Motor neuron (in vitro differentiated cells): Measurements from ENCODE around the gene TIMM13. TPM values are rescaled to one million over a fixed set of nuclear protein-coding genes. Genes with fewer than 3 reads are reported as not detected.
"Not testable (repeated sequence)": the region's sequence is repeated elsewhere in the genome, so short reads cannot be mapped to it uniquely, and the experiment has no call there.

Source experiments
- ATAC-seq, 8 experiments: fragments of 200-7000 bp; cut with Tn5 transposase; replicated peaks in 6 of 8; 2 replicates each; pipeline ENCODE4 v1.8.0; 2021; ENCODE audit warnings: mild to moderate bottlenecking in 8 of 8, moderate library complexity in 8 of 8
- H3K27ac ChIP-seq, 2 donors: fragments of 250-450 bp; sonication (Bioruptor Pico); 2 replicates each; pipeline ENCODE4 v1.9.0; 2021; ENCODE audit warnings: antibody characterized with exemption in 2 of 2, mild to moderate bottlenecking in 2 of 2, moderate library complexity in 1 of 2
- H3K4me1 ChIP-seq, 2 donors: fragments of 250-450 bp; sonication (Bioruptor Pico); replicated peaks in 1 of 2; 2 replicates each; pipeline ENCODE4 v1.6.1; 2021; ENCODE audit warnings: antibody characterized with exemption in 2 of 2, mild to moderate bottlenecking in 2 of 2, moderate library complexity in 1 of 2
- H3K4me3 ChIP-seq, 5 donors: fragments of 250-450 bp; sonication (Bioruptor Pico); 2 replicates each; pipeline ENCODE4 v1.9.0; 2021; ENCODE audit warnings: antibody characterized with exemption in 5 of 5, mild to moderate bottlenecking in 5 of 5, moderate library complexity in 4 of 5
- WGBS, 10 experiments: fragments of 450-650 bp; shearing (Covaris generic); methylation state at CpG; one replicate each; pipeline ENCODE4 v1.0.0; 2022; 5-methylcytosine and 5-hydroxymethylcytosine counted together
- in situ Hi-C, 9 experiments: fragments of 400-800 bp; cut with MboI; loops; one replicate each; pipeline ENCODE4 v1.15.0; 2021; ENCODE audit warnings: low sequenced_read_pairs in 9 of 9, low pct_unique_long_range_greater_than_20kb in 2 of 9; ENCODE audit not compliant: unreplicated experiment in 9 of 9
- total RNA-seq, 8 experiments: library from RNA; unstranded; fragments of 300-600 nt; gene quantifications; 2 replicates each; pipeline versions ENCODE4 v1.2.3 to v1.2.4, GENCODE V29; 2022

Gene TIMM13
- total RNA-seq, 8 experiments from 2014 or later: 51.8 to 145 (median 85.3) TPM

DNA sequence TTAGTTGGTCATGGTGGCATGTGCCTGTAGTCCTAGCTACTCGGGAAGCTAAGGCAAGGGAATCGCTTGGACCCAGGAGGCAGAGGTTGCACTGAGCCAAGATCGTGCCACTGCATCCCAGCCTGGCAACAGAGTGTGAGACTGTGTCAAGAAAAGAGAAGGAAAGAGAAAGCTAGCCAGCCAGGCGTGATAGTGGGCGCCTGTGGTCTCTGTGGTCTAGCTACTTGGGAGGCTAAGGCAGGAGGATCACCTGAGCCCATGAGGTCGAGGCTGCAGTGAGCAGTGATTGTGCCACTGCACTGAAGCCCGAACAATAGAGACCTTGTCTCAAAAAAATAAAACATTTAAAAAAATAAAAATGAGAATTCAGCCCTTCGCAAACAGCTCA is 33.3 kb downstream of the TIMM13 start:
- in situ Hi-C loops: loop anchor here in 2 of 9 experiments (25.0 kb wide), 1 partner anchor 107 kb away; the partner anchor contains the start of gene PEAK3 (in 2 of the 2)
- WGBS, 10 experiments: 60 to 100% (median 85%) methylated on average over 1 to 8 of the region's 8 CpGs; no CpG with 5 or more reads in 2 of the 10 experiments
- H3K27ac ChIP-seq: no peak overlapping the region

GRCh38 chr19:2392899-2393298 is 34.5 kb downstream of the TIMM13 start:
- in situ Hi-C loops: loop anchor here in 2 of 9 experiments (25.0 kb wide), 1 partner anchor 106 kb away; the partner anchor contains the start of gene PEAK3 (in 2 of the 2)
- WGBS, 10 experiments: 20 to 80% (median 65%) methylated on average over 1 to 8 of the region's 8 CpGs; no CpG with 5 or more reads in 2 of the 10 experiments
- not testable (repeated sequence) for ATAC-seq, H3K4me3 ChIP-seq, H3K27ac ChIP-seq, H3K4me1 ChIP-seq

More for the DNA sequence above, 33.3 kb downstream of the TIMM13 start:
- ATAC-seq: no peak
- Histone ChIP-seq H3K4me1 (no peaks in the 10 kb centered on the region), H3K4me3 (no peak overlapping the region)

DNA sequence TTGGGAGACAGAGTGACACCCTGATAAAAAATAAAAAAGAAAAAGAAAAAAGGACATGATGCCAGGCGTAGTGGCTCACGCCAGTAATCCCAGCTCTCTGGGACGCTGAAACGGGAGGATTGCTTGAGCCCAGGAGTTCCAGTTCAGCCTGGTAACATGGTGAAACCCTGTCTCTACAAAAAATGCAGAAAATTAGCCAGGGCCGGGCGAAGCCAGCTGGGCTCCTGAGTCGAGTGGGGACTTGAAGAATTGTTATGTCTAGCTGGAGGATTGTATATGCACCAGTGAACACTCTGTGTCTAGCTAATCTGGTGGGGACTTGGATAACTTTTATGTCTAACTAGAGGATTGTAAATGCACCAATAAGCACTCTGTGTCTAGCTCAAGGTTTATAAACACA is 35.0 kb downstream of the TIMM13 start:
- H3K4me1 ChIP-seq: peaks cover 0 to 5% of the 10 kb centered on the region in 2 donors
- H3K4me3 ChIP-seq: no peak overlapping the region
- in situ Hi-C loops: loop anchor here in 2 of 9 experiments (25.0 kb wide), 1 partner anchor 105 kb away; the partner anchor contains the start of gene PEAK3 (in 2 of the 2)
- peak in 1 of 8 experiments; percentile 19 for ATAC-seq
- no peak overlapping the region for H3K27ac ChIP-seq
- WGBS, 10 experiments: 39 to 87% (median 60%) methylated on average over 3 to 7 of the region's 7 CpGs; no CpG with 5 or more reads in 1 of the 10 experiments

- H3K4me3 ChIP-seq: no peak overlapping the region
- peaks cover 0 to 5% of the 10 kb centered on the region in 2 donors for H3K4me1 ChIP-seq
- in situ Hi-C loops: loop anchor here in 2 of 9 experiments (25.0 kb wide), 1 partner anchor 104 kb away; the partner anchor contains the start of gene PEAK3 (in 2 of the 2)
- no peak overlapping the region for H3K27ac ChIP-seq
- ATAC-seq: peak; percentile 26 to 79 (median 56)
- 0 to 21% (median 0%) methylated on average over 1 to 8 of the region's 10 CpGs for WGBS, 10 experiments
These were observed 36.2 kb downstream of the TIMM13 start for GRCh38 chr19:2391118-2391725.

- 8 to 94% (median 85%) methylated on average over 1 to 12 of the region's 21 CpGs; no CpG with 5 or more reads in 4 of the 10 experiments for WGBS, 10 experiments
- in situ Hi-C loops: loop anchor here in 2 of 9 experiments (25.0 kb wide), 1 partner anchor 102 kb away; the partner anchor contains the start of gene PEAK3 (in 2 of the 2)
- no peak for ATAC-seq
- Histone ChIP-seq H3K4me1 (peaks cover 0 to 5% of the 10 kb centered on the region in 2 donors), H3K4me3 (no peak overlapping the region), H3K27ac (no peak overlapping the region)
These were observed 37.8 kb downstream of the TIMM13 start for GRCh38 chr19:2389594-2389993.

DNA sequence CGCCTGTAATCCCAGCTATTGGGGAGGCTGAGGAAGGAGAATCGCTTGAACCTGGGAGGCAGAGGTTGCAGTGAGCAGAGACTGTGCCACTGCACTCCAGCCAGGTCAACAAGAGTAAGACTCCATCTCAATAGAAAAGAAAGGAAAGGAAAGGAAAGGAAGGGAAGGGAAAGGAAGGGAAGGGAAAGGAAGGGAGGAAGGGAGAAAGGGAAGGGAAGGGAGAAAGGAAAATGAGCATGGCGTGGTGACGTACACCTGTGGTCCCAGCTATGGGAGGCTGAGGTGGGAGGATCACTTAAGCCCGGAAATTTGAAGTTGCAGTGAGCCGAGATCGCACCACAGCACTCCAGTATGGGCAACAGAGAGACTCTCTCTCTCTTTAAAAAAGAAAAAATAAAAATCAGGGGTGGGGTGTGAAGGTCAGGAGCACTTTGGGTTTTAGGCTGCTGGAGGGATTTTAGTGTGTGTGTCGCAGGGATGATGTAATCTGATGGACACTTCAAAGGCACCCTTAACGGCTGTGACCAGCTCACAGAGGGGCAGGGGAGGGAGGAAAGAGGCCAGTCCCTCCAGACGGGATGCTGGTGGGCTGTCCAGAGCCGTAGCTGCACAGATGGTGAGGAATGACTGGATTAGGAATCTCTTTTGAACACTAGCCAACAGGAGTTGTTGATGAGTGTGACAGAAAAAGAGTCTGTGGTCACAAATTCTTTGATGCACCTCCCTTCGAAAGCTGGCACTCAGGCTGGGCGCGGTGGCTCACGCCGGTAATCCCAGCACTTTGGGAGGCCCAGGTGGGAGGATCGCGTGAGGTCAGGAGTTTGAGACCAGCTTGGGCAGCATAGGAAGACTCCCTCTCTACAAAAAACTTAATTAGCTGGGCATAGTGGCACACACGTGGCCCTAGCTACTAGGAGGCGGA is 39.8 kb downstream of the TIMM13 start:
- H3K4me3 ChIP-seq: no peak overlapping the region
- H3K27ac ChIP-seq: peak overlapping the region in 1 of 2 donors; percentile 45
- 68 to 100% (median 82%) methylated on average over 1 to 18 of the region's 20 CpGs for WGBS, 10 experiments
- peak in 5 of 8 experiments; percentile 53 to 80 (median 62) for ATAC-seq
- peaks cover 2 to 5% of the 10 kb centered on the region in 2 donors for H3K4me1 ChIP-seq
- in situ Hi-C loops: loop anchor here in 2 of 9 experiments (25.0 kb wide), 1 partner anchor 100 kb away; the partner anchor contains the start of gene PEAK3 (in 2 of the 2)

DNA sequence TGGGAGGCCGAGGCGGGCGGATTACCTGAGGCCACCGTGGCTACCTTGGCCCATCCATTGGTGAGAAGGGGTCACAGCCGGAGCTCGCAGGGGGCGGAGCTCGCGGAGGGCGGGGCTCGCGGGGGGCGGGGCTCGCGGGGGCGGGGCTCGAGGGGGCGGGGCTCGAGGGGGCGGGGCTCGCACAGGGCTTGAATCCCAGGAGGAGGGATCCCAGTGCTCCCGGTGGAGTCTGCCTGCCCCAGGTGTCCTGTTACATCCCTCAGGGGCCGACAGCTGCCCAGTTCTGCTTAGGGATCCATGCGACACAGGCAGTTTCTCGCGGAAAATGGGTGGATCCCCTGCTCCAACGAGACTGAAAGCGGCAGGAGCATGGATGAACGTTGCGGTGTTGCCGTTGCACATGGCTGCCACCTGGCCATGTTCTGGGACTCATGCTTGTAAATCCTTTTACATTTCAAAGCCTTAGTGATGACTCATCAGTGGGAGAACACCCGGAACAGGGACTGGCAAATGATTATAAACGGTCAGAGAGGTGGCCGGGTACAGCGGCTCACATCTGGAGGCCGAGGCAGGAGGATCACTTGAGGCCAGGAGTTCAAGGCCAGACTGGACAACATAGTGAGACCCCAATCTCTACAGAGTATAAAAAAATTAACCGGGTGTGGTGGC is 42.2 kb downstream of the TIMM13 start:
- no peak overlapping the region for H3K4me3 ChIP-seq
- WGBS, 10 experiments: 0 to 100% (median 19%) methylated on average over 1 to 7 of the region's 37 CpGs; no CpG with 5 or more reads in 4 of the 10 experiments
- in situ Hi-C loops: loop anchor here in 2 of 9 experiments (25.0 kb wide), 1 partner anchor 98 kb away; the partner anchor contains the start of gene PEAK3 (in 2 of the 2)
- peak overlapping the region in 1 of 2 donors; percentile 2 for H3K27ac ChIP-seq
- peak in 6 of 8 experiments; percentile 2 to 98 (median 52) for ATAC-seq
- H3K4me1 ChIP-seq: peaks cover 2 to 15% of the 10 kb centered on the region in 2 donors

DNA sequence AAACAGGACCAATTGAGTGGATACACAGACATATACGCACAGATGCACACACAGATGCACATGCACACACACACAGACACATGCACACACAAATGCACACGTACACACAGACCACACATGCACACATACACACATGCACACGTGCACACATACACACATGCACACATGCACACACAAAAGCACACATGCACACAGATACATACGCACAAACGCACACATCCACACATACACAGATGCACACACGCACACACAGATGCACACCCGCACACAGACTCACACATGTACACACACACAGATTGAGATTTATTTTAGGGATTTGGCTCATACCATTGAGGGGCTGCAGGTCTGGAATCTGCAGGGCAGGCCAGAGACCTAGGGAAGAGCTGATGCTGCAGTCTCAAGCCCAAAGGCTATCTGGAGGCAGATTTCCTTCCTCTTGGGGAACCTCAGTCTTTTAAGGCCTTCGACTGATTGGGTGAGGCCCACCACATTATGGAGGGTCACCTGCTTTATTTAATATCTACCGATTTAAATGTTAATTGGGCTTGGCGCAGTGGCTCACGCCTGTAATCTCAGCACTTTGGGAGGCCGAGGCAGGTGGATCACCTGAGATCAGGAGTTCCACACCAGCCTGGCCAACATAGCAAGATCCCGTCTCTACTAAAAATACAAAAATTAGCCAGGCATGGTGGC is 44.7 kb downstream of the TIMM13 start:
- in situ Hi-C loops: loop anchor here in 2 of 9 experiments (25.0 kb wide), 1 partner anchor 95 kb away; the partner anchor contains the start of gene PEAK3 (in 2 of the 2)
- Histone ChIP-seq H3K4me3 (no peak overlapping the region), H3K27ac (no peak overlapping the region), H3K4me1 (peaks cover 2 to 12% of the 10 kb centered on the region in 2 donors)
- ATAC-seq: no peak
- 63 to 100% (median 99%) methylated on average over 1 to 7 of the region's 13 CpGs; no CpG with 5 or more reads in 4 of the 10 experiments for whole genome bisulfite sequencing, 10 experiments

DNA sequence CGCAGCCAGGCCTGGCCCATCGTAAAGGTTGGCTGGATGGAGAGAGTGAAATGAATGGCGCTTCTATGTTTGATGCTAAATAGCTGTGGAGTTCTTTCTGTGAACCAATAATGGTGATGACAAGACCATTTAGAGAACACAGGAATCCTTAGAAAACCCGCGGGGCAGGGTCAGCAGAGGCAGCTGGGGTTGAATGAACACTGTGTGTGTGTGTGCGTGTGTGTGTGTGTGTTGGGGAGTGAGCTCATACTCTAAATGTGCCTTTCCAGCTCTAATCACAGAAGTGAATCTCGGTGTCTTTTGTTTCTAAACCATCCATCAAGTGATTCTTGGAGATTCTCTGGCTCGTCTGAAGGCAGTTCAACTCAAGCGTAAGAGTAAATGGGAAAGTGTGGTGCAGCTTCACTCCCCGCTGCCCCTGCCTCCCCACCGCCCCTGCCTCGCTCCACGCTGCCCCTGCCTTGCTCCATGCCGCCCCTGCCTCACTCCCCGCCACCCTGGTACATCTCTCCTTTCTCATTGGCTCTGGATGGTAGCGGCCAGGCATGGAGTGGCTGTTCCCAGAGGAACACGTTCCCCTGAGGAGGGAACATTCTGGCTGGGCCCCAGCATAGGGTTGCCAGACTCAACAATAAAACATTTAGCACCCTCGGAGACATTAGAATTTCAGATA is 46.1 kb downstream of the TIMM13 start:
- WGBS, 10 experiments: 0 to 100% (median 39%) methylated on average over 1 to 10 of the region's 18 CpGs; no CpG with 5 or more reads in 4 of the 10 experiments
- in situ Hi-C loops: loop anchor here in 2 of 9 experiments (25.0 kb wide), 1 partner anchor 94 kb away; the partner anchor contains the start of gene PEAK3 (in 2 of the 2)
- H3K4me1 ChIP-seq: peaks cover 2 to 10% of the 10 kb centered on the region in 2 donors
- H3K4me3 ChIP-seq: no peak overlapping the region
- ATAC-seq: peak in 5 of 8 experiments; percentile 88 to 90 (median 89)
- H3K27ac ChIP-seq: peak overlapping the region; percentile 50 to 74

DNA sequence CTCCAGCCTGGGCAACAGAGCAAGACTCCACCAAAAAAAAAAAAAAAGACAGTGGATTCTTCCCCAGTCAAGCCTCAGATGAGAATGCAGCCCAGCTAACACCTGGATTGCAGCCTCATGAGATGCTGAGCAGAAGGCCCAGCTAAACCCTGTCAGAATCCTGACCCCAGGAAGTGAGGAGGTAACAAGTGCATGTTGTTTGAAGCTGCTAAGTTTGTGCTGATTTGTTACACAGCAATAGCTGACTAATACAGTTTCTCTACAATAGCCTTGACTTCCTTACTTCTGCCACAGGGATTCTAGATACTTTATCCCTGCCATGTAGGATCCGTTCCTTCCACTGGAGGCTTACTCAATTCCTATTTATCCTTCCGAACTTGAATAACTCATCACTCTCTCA is 46.8 kb downstream of the TIMM13 start:
- Histone ChIP-seq H3K4me1 (peaks cover 2 to 14% of the 10 kb centered on the region in 2 donors), H3K4me3 (no peak overlapping the region), H3K27ac (peak overlapping the region; percentile 50 to 74)
- WGBS, 10 experiments: 17 to 80% (median 33%) methylated on average over 1 to 2 of the region's 2 CpGs; no CpG with 5 or more reads in 4 of the 10 experiments
- in situ Hi-C loops: loop anchor here in 2 of 9 experiments (25.0 kb wide), 1 partner anchor 93 kb away; the partner anchor contains the start of gene PEAK3 (in 2 of the 2)
- ATAC-seq: no peak
